Measurements from ENCODE around the gene PDSS1. TPM values are rescaled to one million over a fixed set of nuclear protein-coding genes. Genes with fewer than 3 reads are reported as not detected.

The PDSS1 gene
- total and polyA plus RNA-seq, 2 of the 4 experiments (the other 2 are of a cell fraction), result 9.7 to 13.2 TPM

- no peak overlapping the region for H3K27ac ChIP-seq (ENCODE audit: insufficient read depth, low read length)
Measured at GRCh38 chr10:26715137-26715487, 17.6 kb downstream of the PDSS1 start.

More at GRCh38 chr10:26715137-26715487, 17.6 kb downstream of the PDSS1 start:
- ATAC-seq (ENCODE audit: low read depth), result no peak
- Histone ChIP-seq H3K4me2 (ENCODE audit: low read depth, low read length) (no peak overlapping the region), H3K18ac (ENCODE audit: low read depth, low read length) (no peak overlapping the region), H4K8ac (ENCODE audit: low read depth in 2 of 2, low read length in 2 of 2) (no peak overlapping the region), H2BK5ac (ENCODE audit: low read depth, low read length, poor library complexity, severe bottlenecking) (no peak overlapping the region), H3K36me3 (ENCODE audit: control insufficient read depth, insufficient read depth, low read length) (peaks cover 10% of the 10 kb centered on the region), H4K91ac (ENCODE audit: insufficient read depth, low read depth, low read length) (no peak overlapping the region), H2AK5ac (ENCODE audit: low read depth, low read length) (no peak overlapping the region), H3K9ac (ENCODE audit: low read depth, low read length) (no peak overlapping the region), H3K14ac (replicated peaks; ENCODE audit: low read depth, low read length) (no peak overlapping the region), H3K23ac (ENCODE audit: low read depth, low read length) (no peak overlapping the region), H4K20me1 (ENCODE audit: insufficient read depth, low read length) (no peaks in the 10 kb centered on the region), H2BK120ac (ENCODE audit: low read depth, low read length) (no peak overlapping the region), H3K4ac (ENCODE audit: low read depth, low read length) (no peak overlapping the region), H3K9me1 (ENCODE audit: insufficient read depth, low read length) (no peaks in the 10 kb centered on the region), H3K56ac (ENCODE audit: extremely low read depth, insufficient read depth, low read length) (no peak overlapping the region), H3K27me3 (ENCODE audit: control insufficient read depth, insufficient read depth, low read length) (no peaks in the 10 kb centered on the region), H3K4me1 (ENCODE audit: control insufficient read depth, insufficient read depth, low read length) (no peaks in the 10 kb centered on the region), H4K5ac (ENCODE audit: low read depth, low read length) (no peak overlapping the region), H2AFZ (replicated peaks; ENCODE audit: low read length, poor library complexity) (no peak overlapping the region), H2BK20ac (ENCODE audit: low read depth, low read length) (no peak overlapping the region), H3K79me1 (ENCODE audit: low read depth in 1 of 2, low read length in 2 of 2) (0 out of 4 replicates have a peak, but pooled peaks cover 0 to 4% of the 10 kb centered on the region in 2 experiments), H2AK9ac (replicated peaks; ENCODE audit: low read depth, low read length, poor library complexity) (no peak overlapping the region), H2BK15ac (ENCODE audit: low read depth, low read length) (no peak overlapping the region), H3K4me3 (ENCODE audit: insufficient read depth, low read depth, low read length) (no peak overlapping the region), H3K9me3 (ENCODE audit: control insufficient read depth, insufficient read depth, low read length) (no peaks in the 10 kb centered on the region)
- intact Hi-C loops (cut with micrococcal nuclease) (no loop called here), dilution Hi-C loops (cut with HindIII; ENCODE audit: low sequenced_read_pairs, unreplicated experiment) (no loop called here), in situ Hi-C loops (cut with MboI; ENCODE audit: low sequenced_read_pairs) (no loop called here)
- no peak for DNase-seq
- ChIA-PET POLR2A (ENCODE audit: unreplicated experiment) (no interaction called here), CTCF (interaction anchor here (1.5 kb wide), 1 partner anchor 12 kb away, joined by 6 read pairs; no protein-coding TSS in a partner anchor)
- no peak for TF ChIP-seq NFE2L2 (IDR thresholded peaks at IDR 0.05; ENCODE audit: low read depth, low read length)
- no peak for TF ChIP-seq MAZ (IDR thresholded peaks at IDR 0.05; ENCODE audit: borderline replicate concordance, low read depth, low read length)
- TF ChIP-seq SMC3 (IDR thresholded peaks at IDR 0.05; ENCODE audit: low read depth, low read length), result no peak
- no peak for TF ChIP-seq CHD1 (IDR thresholded peaks at IDR 0.05; ENCODE audit: low read depth, low read length)
- no peak for TF ChIP-seq MXI1 (IDR thresholded peaks at IDR 0.05; ENCODE audit: borderline replicate concordance, low read depth, low read length)
- no peak for TF ChIP-seq RAD21 (IDR thresholded peaks at IDR 0.05; ENCODE audit: low read length)
- no peak for TF ChIP-seq USF2 (IDR thresholded peaks at IDR 0.05; ENCODE audit: low read depth, low read length)
- no peak for TF ChIP-seq CEBPB (IDR thresholded peaks at IDR 0.05; ENCODE audit: low read depth, low read length)
- no peak for TF ChIP-seq RFX5 (IDR thresholded peaks at IDR 0.05; ENCODE audit: low read depth, low read length)
- no peak for TF ChIP-seq MAFK (IDR thresholded peaks at IDR 0.05; ENCODE audit: low read depth, low read length)
- no peak for TF ChIP-seq RCOR1 (IDR thresholded peaks at IDR 0.05; ENCODE audit: insufficient replicate concordance, low read length)
- no peak for TF ChIP-seq CTCF (conservative IDR thresholded peaks at IDR 0.05; ENCODE audit: low read depth, low read length)
- no peak for TF ChIP-seq BHLHE40 (IDR thresholded peaks at IDR 0.05; ENCODE audit: low read depth, low read length)
- WGBS, 2 experiments (ENCODE audit: extremely low coverage in 2 of 2, insufficient read length in 1 of 2), result 100% methylated on average over 1 of the region's 2 CpGs; no CpG with 5 or more reads in 1 of the 2 experiments
- BruUV-seq (replicated peaks), result no TSS peak
